Measurements from ENCODE around the gene KBTBD13.
"Not testable (repeated sequence)": the region's sequence is repeated elsewhere in the genome, so short reads cannot be mapped to it uniquely, and the experiment has no call there.

Gene KBTBD13

DNA sequence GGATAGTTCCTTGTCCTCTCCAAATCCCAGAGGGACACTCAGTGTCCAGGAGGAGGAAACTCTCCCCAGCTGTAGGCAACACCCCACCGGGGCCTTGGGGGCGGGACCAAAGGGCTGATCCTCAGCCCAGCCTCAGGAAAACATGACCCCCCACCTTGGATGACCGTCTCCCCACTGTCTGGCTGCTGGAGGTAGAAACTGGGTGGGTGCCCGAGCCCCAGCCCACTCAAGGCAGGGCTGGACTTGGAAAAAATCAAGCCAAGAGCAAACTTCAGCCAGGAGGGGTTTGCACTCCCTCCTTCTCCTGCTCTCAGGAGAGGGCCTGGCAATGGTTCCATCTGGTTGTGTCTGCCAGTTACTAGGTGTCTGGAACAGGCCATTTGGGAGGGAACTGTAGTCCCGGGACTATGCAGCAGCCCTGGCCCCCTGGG, 5.2 kb upstream of the KBTBD13 start:
- no peak for DNase-seq

DNA sequence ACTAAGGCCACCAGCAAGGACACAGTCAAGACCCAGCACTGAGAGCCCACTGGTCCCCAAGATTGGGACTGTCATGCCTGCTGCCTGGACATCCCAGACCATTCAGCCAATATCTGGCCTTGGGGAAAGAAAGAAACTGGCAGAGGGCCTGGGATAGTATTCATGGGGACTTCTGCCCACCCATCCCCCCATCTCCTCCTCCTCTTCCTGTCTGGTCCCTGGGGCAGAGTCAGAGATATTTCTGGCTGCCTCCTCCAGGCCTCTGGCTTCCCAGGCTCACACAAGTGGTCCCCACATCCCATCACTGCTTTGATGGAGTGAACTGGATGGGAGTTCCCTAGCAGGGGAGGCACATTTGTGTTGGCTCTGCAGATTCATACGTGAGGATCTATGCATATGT, 4.5 kb upstream of the KBTBD13 start:
- DNase-seq, result no peak

DNA sequence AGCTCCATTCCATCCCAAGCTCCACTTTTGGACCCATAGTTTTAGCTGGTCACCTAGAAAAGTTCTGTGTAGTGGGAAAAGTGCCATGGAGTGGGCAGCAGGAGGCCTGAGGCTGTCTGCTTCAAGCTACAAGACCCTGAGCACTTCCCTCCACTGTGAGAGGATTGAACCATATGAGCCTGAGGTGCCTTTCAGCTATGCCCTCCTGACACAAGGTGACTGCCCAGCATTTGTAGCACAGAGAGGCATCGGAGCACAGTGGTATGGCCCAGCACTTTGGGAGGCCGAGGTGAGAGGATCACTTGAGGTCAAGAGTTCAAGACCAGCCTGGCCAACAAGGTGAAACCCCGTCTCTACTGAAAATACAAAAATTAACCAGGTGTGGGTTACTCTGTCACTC, 3.9 kb upstream of the KBTBD13 start:
- DNase-seq, result no peak

DNA sequence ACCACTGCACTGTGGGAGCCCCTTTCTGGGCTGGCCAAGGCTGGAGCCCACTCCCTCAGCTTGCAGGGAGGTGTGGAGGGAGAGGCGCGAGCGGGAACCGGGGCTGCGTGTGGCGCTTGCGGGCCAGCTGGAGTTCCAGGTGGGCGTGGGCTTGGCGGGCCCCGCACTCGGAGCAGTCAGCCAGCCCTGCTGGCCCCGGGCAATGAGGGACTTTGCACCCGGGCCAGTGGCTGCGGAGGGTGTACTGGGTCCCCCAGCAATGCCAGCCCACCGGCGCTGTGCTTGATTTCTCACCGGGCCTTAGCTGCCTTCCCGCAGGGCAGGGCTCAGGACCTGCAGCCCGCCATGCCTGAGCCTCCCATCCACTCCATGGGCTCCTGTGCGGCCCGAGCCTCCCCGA, 1.6 kb upstream of the KBTBD13 start:
- not testable (repeated sequence) for DNase-seq

DNA sequence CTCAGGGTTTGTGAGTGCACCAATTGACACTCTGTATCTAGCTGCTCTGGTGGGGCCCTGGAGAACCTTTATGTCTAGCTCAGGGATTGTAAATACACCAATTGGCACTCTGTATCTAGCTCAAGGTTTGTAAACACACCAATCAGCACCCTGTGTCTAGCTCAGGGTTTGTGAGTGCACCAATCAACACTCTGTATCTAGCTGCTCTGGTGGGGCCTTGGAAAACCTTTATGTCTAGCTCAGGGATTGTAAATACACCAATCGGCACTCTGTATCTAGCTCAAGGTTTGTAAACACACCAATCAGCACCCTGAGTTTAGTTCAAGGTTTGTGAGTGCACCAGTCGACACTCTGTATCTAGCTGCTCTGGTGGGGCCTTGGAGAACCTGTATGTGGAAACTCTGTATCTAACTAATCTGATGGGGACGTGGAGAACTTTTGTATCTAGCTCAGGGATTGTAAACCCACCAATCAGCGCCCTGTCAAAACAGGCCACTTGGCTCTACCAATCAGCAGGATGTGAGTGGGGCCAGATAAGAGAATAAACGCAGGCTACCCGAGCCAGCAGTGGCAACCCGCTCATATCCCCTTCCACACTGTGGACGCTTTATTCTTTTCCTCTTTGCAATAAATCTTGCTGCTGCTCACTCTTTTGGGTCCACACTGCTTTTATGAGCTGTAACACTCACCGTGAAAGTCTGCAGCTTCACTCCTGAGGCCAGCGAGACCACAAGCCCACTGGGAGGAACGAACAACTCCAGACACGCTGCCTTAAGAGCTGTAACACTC, 745 bp upstream of the KBTBD13 start:
- not testable (repeated sequence) for DNase-seq

DNA sequence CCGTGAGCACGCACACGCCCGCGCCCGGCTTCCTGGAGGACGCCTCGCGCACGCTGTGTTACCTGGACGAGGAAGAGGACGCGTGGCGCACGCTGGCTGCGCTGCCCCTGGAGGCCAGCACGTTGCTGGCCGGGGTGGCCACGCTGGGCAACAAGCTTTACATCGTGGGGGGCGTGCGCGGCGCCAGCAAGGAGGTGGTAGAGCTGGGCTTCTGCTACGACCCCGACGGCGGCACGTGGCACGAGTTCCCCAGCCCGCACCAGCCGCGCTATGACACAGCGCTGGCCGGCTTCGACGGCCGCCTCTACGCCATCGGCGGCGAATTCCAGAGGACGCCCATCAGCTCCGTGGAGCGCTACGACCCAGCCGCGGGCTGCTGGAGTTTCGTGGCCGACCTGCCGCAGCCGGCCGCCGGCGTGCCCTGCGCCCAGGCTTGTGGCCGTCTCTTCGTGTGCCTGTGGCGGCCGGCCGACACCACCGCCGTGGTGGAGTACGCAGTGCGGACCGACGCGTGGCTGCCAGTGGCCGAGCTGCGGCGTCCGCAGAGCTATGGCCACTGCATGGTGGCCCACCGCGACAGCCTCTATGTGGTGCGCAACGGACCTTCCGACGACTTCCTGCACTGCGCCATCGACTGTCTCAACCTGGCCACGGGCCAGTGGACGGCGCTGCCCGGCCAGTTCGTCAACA, 890 bp downstream of the KBTBD13 start:
- no peak for DNase-seq

DNA sequence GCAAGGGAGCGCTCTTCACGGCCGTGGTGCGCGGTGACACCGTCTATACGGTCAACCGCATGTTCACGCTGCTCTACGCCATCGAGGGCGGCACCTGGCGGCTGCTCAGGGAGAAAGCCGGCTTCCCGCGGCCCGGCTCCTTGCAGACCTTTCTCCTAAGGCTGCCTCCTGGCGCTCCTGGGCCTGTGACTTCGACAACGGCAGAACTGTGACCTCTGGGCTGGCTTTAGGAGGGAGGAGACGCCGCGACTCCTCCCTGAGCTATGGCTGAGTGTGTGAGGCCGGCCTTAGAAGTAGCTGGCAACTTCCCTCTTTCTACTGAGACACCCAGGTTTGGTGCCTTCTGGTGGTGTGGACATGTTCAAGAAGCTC, 1.4 kb downstream of the KBTBD13 start:
- peak; percentile 8 for DNase-seq

DNA sequence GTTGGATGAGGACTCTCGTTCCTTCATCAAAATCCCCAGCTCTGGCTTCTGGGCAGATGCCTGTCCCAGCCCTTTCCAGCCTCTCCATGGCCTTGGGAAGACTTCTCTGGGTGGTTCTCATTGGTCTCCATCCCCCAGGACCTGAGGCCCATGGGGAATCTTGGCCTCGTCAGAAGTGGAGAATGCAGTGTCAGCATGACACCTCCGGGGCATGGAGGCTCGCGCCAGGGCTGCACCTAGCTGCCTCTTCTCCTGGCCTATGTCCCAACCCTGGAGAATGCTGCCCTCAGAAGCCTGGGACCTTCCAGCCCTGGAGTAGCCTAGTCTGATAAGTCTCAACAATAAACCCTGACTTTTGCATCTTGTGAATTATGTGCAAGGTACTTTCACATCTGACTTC, 3.0 kb downstream of the KBTBD13 start:
- DNase-seq, result no peak

DNA sequence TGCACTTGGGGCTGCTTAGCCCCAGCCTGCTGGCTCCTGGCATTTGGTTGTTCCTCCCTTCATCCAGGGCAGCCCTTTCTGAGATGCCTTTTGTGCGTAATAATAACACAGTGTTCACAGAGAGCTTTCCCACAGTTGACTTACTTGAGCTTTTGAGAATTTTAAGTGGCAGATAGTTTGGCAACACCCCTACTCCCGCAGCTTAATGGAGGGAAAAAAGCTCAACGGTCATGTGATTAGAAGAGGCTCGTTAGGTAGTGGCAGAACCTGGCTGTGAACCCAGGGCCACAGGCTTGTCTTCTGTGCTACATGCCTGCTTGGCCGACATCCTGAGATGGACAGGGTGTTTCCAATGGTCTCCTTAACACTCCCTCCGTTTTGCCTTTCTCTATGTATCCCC, 4.7 kb downstream of the KBTBD13 start:
- DNase-seq, result no peak

DNA sequence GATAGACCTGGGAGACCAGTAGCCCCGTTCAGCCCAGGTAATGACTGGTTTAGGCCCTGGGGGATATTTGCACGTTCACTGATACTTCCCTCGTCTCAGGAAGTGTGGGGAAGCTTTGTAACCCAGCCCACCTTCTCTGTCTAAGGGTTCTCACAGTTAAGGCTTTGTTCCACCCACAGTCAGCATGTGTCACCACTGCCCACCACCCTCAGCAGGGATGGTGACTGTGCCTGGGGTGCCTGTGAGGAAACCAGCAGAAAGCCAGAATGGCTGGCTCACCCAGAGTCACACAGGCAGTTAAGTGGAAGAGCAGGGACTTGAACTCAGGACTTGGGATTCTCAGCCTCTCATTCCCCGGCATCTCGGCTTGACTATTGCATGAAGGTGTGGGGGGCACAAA, 5.2 kb downstream of the KBTBD13 start:
- no peak for DNase-seq

DNA sequence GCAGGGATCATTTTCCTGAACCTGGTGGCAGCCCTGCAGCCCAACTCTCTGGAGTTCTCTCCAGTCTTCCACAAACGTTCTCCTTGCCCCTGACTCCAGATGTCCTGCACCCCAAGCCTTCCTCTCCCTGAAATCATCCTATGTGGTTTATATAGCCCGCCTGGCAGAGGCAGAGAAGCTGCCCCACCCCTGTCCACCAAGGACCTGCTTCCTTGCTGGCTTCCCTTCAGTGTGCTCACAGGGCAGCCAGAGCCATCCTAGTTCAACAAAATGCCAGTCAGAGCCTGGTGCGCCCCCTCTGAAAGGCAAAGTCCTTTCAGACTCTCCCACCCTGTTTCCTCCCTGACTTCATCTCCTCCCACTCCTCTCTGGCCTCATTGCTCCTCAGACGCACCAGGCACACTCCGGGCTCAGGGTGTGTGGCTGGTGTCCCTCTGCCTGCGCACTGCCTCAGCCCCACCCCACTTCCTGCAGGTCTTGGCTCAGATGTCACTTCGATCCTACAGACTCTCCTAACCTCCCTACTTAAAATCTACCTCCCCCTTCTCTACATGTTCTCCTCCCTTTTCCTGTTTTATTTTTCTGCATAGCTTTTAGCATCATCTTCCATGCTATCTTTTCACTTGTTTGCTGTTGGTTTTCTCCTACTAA, 5.9 kb downstream of the KBTBD13 start:
- DNase-seq, result no peak

DNA sequence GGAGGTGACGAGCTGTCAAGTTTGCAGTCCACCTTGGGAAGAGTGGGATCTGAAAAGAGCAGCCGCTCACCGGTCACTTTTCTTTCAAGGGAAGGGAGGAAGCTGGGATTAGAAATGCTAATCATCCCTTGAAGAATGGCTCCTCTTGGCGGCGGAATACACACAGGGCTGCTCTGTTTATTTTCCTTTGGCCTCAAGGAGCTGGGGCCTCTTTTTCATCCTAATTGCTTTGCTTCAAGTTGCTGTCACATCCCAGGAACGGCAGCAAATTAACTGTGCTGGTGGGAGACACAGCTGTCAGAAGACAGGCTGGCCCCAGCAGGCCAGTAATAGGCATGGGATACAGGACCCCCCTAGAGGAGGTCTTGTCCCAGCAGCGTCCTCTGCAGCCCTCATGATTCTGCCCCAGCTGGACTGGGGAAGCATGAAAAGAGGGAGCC, 6.7 kb downstream of the KBTBD13 start:
- no peak for DNase-seq

DNA sequence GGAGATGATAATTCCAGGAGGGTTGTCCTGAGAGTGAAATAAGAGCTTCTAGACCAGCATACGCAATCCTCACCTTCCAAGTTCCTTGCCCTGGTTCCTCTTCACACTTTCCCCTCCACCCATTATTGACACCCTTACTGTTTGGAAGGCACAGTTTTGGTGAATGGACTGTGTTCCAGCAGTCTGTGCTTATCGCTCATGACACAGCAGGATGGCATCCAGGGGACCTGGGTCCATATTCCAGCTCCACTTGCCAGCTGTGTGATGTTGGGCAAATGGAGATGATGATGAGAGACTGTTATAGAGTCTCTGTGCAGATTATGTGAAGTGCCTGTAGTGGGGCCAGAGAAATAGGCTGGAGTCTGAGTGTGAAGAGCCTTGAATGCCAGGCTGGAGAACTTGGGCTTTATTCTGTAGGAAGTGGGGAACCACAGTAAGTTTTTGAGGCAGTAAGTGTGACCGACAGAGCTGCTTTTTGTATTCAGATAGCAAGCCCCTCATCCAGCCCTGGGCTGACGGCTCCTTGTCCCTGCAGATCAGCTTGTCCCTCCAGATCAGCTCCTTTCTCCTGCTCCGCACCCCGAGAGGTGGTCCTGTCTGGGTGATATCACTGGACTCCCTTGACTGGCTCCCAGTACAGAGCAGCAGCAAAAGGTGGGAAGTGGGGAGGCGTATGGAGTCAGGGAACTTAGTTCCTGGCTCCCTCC, 8.1 kb downstream of the KBTBD13 start:
- DNase-seq, result no peak

DNA sequence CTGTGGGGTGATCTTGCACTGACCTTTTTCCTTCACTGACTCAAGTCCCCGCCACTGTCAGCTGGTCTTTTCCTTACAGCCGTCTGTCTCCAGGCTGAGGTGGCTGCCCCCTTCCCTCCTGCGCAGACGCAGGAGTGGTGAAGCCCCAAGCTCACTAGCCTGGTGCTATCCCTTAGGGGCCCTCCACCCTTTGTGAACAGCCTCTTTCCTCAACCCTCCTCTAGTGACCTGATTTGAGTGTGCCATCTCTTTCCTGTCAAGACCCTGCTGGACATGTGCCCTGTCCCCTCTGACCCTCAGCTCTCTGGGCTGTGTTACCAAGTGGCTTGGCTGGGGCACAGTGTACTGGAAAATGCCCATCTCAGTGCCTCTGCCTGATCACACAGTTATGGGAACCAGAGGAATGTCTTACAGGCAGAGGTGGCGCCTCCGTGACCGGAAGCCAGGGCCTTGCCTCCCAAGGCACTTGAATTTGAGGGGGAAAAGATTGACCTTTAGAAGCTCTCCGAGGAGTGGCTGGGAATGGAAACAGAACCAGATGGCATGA, 8.7 kb downstream of the KBTBD13 start:
- no peak for DNase-seq

DNA sequence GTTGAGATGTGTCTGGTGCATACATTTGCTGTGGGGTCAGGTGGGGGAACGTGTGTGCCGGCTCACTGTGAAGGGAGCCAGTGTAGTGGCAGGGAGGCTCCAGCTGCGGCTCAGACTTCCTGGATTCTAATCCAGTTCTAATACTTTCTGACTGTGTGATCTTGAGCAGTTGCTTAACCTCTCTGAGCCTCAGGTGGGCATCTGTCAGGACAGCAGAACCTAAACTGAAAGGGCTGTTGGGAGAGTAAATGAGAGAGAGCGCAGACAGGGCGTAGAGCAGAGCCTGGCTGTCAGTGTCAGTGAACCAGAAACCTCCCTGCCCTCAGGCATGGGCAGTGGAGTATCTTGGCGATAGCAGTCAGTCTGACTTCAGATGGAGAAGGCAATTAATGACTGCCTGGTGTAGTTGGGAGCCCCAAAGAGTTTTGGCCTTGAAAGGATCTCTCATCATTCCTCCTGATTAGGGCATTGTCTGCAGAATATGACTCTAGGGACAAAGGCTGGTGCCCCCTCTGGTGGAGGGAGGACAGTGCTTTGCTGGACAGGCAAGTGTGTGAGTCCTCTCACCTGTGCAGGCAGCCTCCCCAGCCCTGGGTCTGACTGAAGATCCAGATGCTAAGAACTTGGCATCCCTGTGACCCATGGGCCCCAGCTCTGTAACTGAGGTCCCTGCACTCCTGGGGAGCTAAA, 9.6 kb downstream of the KBTBD13 start:
- DNase-seq, result peak; percentile 46

DNA sequence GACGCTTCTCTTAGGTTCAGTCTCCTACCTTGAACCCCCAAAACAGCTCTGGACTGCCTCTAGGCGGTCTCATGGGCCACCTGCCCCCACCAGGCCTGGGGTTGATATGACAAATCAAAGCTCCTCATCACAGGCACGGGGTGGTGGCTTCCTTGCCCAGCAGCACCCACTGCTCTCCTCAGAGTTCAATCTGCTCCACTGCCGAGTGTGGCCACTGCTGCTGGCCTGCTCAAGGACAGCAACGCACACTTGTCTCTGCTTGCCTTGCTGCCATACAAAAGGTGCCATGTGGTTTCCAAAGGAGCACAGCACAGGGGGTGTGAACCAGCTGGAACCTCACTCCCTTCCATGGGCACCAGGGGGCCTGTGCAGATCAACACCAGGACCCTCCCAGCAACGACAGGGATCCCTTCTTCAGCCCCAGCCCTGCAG, 10.2 kb downstream of the KBTBD13 start:
- DNase-seq, result no peak

DNA sequence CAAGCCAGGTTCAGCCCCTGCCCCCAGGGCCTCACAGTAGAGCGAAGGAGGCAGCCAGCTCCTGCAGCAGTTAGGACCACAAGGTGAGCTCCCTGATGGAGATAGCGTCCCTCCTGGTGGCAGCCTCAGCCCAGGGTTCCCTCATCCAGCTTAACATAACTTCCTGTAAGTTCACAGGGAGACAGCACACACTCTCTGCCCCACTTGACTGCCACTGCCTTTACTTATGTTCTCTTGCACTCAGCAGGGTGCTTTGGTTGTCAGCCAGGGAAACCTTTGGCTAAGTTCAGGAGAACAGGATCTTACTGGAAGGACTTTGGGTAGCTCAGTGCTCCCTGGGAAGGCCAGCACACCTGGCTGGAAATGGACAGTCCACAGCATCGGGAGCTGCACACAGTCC, 10.9 kb downstream of the KBTBD13 start:
- DNase-seq, result no peak

DNA sequence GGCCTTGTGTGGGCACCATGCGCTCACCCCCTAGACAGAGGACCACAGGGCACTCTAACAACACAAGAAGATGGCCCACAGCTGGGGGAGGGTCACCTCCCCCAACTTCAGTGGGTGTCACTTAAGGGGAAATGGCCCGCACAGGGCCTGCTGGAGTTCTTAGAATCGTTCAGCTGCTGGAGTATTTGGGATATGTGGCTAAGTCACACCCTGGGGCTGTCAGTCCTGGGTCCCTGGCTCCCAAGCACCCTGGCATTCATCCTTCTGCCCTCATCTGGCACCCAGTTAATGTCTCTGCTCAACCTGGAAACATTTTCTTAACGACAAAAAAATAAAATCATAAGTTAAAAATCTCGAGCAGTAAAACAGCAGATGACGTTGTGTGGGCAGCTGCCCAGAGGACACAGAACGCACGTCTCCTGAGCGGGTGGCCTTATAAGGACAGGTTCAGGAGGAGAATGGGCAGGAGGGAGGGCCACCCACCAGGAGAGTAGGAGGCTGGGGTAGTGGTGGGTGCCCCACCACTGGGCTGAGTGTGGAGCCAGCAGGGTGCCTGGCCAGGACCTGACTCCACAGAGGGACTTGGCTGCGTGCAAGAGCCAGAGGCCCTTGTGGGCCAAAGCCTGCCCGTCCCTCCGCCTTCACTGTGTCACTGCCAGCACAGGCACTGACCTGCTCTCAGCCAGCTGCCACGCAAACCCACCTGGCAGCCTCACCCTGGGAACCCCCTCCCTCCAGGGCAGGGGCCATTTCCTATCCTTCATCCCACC, 11.5 kb downstream of the KBTBD13 start:
- no peak for DNase-seq

DNA sequence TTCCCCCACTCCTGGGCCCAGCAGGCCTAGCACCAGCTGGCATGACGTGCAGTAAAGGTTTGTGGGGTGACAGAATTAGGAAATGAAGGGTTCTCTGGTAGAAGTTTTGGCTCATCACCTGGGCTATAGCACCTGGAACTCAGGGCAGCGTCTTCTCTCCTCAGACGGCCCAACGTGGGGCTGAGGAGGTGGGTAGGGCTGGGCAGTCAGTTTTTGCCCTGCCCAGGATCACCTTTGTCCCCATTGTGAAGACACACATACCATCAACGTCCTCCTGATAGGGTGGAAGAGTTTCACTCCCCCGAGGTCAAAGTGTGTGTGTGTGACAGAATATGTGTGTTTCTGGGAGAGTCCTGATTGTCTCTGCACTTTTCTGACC, 12.1 kb downstream of the KBTBD13 start:
- no peak for DNase-seq

DNA sequence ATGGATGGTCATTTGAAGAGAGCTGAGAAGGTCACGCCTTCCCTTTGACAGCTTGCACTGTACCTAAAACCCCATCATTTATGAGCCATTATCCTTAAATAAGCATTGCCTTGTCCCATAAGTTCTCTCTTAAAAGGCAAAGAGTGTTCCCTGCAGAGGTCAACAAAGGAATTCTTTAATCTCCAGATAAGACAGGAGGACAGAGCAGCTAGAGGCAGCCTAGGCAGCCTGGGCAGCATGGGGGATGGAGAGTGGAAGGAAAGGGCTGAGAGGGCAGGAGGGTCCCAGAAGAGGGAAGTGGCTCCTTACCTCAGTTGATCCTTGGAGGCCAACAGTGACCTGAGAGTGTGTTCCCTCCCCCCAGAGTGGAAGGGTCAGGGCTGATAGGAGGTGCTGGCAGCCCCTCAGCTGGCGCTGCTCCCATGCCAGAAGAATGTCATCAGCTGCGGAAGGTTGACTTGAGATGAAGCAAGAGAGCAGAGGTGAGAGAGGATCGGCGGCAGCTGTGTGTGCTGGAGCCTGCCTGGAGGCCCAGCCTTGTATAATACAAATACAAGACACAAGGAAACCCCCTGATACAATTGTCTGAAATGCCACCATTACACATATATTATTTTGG, 12.8 kb downstream of the KBTBD13 start:
- DNase-seq, result no peak
